Gastrocnemius medialis (tissue), 4 donors: ENCODE data around the gene FOXC2.

Source experiments
- POLR2A ChIP-seq, 2 donors: fragments of 450-650 bp; IDR thresholded peaks; one replicate each; pipeline ENCODE4 v1.6.1; 2017; ENCODE audit warnings: antibody characterized with exemption in 2 of 2, mild to moderate bottlenecking in 2 of 2, moderate library complexity in 2 of 2
- TF ChIP-seq, protein P1 (sequence below), 5 experiments: fragments of 450-650 bp in 3 of 5; fragments of 200-600 bp in 2 of 5; sonication (generic) in 2 of 5; IDR thresholded peaks in 4 of 5; conservative IDR thresholded peaks in 1 of 5; 1 replicate in 4 of 5; 2 replicates in 1 of 5; pipeline ENCODE4 v1.5.1; 2016 to 2019; ENCODE audit warnings: antibody characterized with exemption in 5 of 5, mild to moderate bottlenecking in 3 of 5, moderate library complexity in 3 of 5

DNA sequence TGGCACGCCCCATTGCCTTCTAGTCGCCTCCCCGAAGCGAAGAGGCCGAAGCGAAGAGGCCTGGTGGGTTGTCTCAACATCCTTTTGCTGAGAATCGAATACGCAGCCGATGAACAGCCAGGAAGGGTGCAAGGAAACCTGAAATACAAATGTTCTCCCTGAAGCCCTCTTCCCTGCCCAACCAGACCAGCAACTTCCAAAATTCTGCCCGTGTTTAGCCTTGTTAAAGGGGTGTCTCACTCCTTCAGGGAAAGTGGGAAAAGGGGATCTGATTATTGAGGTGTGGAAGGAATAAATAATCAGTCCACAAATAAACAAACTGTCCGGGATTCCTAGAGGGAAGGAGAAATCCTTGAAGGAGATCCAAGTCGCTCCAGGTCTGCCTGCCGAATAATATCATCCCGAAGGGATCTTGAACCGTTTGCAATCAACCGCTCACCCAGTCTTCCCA, 1.4 kb upstream of the FOXC2 start:
- TF ChIP-seq, protein P1, sequence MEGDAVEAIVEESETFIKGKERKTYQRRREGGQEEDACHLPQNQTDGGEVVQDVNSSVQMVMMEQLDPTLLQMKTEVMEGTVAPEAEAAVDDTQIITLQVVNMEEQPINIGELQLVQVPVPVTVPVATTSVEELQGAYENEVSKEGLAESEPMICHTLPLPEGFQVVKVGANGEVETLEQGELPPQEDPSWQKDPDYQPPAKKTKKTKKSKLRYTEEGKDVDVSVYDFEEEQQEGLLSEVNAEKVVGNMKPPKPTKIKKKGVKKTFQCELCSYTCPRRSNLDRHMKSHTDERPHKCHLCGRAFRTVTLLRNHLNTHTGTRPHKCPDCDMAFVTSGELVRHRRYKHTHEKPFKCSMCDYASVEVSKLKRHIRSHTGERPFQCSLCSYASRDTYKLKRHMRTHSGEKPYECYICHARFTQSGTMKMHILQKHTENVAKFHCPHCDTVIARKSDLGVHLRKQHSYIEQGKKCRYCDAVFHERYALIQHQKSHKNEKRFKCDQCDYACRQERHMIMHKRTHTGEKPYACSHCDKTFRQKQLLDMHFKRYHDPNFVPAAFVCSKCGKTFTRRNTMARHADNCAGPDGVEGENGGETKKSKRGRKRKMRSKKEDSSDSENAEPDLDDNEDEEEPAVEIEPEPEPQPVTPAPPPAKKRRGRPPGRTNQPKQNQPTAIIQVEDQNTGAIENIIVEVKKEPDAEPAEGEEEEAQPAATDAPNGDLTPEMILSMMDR (IDR thresholded peaks at IDR 0.05 in 4 of 5, conservative IDR thresholded peaks at IDR 0.05 in 1 of 5), result no peak
- no peak for TF ChIP-seq POLR2A (IDR thresholded peaks at IDR 0.05)
